OCI-LY7 (cell line): ENCODE results near the gene GP5.

Experiments used
- EZH2phosphoT487 ChIP-seq: fragments of 200-600 bp; sonication (generic); IDR thresholded peaks from 2 replicates; pipeline ENCODE4 v1.6.1; 2018; ENCODE audit warnings: low read depth, borderline replicate concordance, mild to moderate bottlenecking, mixed run types, antibody characterized with exemption, low read length, moderate library complexity, mixed read lengths
- TF ChIP-seq, protein P1 (sequence below): fragments of 200-600 bp; sonication (generic); conservative IDR thresholded peaks from 2 replicates; pipeline ENCODE4 v1.5.1; 2014; ENCODE audit warnings: mild to moderate bottlenecking, antibody characterized with exemption, low read length, moderate library complexity, mixed read lengths

DNA sequence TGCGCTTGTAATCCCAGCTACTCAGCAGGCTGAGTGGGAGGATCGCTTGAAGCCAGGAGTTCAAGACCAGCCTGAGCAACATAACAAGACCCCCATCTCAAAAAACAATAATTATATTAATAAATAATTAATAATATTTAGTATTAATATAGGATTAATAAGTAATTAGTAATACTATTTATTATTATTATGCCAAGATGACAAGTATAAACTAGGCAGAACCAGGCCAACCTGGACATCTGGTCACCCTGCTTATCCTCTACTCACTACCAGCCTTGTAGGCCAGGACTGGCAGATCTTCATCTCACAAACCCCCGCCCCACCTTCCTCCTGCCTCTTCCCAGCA, 48.4 kb downstream of the GP5 start:
- TF ChIP-seq, protein P1, sequence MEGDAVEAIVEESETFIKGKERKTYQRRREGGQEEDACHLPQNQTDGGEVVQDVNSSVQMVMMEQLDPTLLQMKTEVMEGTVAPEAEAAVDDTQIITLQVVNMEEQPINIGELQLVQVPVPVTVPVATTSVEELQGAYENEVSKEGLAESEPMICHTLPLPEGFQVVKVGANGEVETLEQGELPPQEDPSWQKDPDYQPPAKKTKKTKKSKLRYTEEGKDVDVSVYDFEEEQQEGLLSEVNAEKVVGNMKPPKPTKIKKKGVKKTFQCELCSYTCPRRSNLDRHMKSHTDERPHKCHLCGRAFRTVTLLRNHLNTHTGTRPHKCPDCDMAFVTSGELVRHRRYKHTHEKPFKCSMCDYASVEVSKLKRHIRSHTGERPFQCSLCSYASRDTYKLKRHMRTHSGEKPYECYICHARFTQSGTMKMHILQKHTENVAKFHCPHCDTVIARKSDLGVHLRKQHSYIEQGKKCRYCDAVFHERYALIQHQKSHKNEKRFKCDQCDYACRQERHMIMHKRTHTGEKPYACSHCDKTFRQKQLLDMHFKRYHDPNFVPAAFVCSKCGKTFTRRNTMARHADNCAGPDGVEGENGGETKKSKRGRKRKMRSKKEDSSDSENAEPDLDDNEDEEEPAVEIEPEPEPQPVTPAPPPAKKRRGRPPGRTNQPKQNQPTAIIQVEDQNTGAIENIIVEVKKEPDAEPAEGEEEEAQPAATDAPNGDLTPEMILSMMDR = no peak
- TF ChIP-seq EZH2phosphoT487 = no peak
